ENCODE data around the gene ZFTA.

DNA sequence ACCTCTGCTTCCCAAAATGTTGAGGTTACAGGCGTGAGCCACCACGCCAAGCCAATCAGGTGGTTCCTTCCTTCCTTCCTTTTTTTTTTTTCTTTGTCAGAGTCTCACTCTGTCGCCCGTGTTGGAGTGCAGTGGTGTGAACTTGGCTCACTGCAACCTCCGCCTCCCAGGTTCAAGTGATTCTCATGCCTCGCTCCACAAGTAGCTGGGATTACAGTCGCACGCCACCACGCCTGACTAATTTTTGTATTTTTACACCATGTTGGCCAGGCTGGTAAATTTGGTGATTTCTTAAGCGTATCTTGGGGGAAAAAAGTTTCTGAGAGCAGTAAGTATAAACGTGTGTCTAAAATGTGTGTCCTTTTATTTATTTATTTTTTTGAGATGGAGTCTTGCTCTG is 26.5 kb upstream of the ZFTA start:
- TF ChIP-seq, protein P1, sequence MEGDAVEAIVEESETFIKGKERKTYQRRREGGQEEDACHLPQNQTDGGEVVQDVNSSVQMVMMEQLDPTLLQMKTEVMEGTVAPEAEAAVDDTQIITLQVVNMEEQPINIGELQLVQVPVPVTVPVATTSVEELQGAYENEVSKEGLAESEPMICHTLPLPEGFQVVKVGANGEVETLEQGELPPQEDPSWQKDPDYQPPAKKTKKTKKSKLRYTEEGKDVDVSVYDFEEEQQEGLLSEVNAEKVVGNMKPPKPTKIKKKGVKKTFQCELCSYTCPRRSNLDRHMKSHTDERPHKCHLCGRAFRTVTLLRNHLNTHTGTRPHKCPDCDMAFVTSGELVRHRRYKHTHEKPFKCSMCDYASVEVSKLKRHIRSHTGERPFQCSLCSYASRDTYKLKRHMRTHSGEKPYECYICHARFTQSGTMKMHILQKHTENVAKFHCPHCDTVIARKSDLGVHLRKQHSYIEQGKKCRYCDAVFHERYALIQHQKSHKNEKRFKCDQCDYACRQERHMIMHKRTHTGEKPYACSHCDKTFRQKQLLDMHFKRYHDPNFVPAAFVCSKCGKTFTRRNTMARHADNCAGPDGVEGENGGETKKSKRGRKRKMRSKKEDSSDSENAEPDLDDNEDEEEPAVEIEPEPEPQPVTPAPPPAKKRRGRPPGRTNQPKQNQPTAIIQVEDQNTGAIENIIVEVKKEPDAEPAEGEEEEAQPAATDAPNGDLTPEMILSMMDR (IDR thresholded peaks at IDR 0.05), result no peak
- TF ChIP-seq POLR2A (IDR thresholded peaks at IDR 0.05), result no peak

Measured in suprapubic skin (tissue), 3 donors.